ENCODE measurements around the gene RGS9. TPM values are rescaled to one million over a fixed set of nuclear protein-coding genes. Genes with fewer than 3 reads are reported as not detected.
"Not testable (repeated sequence)": the region's sequence is repeated elsewhere in the genome, so short reads cannot be mapped to it uniquely, and the experiment has no call there.

Gene RGS9
- total RNA-seq, 1 donor from 2014 or later = 7.9 TPM

DNA sequence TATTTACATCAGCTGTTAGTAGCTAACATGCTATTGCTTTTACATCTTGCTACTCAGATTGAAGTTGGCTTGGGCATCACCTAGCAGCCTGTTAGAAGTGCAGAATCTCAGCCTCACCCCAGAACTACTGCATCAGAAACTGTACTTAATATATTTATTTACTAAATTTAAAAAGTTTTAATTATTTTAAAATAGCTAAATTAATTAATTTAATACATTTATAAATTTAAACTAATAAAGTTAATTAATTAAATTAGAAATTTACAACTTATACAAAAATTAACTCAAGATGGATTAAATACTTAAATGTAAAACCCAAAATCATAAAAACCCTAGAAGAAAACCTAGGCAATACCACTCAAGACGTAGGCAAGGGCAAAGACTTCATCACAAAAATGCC is 41.7 kb upstream of the RGS9 start:
- intact Hi-C loops (cut with DNase I) = no loop called here
- no peak for ATAC-seq

DNA sequence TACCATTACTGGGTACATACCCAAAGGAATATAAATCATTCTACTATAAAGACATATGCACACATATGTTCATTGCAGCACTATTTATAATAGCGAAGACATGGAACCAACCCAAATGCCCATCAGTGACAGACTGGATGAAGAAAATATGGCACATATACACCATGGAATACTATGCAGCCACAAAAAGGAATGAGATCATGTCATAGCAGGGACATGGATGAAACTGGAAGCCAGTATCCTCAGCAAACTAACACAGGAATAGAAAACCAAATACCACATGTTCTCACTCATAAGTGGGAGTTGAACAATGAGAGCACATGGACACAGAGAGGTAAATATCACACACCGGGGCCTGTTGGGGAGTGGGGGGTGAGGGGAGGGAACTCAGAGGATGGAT is 40.8 kb upstream of the RGS9 start:
- H3K36me3 ChIP-seq; H3K27me3 ChIP-seq (ENCODE audit: low read depth); intact Hi-C loops (cut with DNase I); H3K27ac ChIP-seq; ATAC-seq; DNase-seq; H3K9me3 ChIP-seq; H3K4me3 ChIP-seq: not testable (repeated sequence)
- H3K4me1 ChIP-seq = peaks cover 11% of the 10 kb centered on the region

More for the DNA sequence above, 41.7 kb upstream of the RGS9 start:
- Histone ChIP-seq H3K9me3 (no peaks in the 10 kb centered on the region), H3K4me3 (no peak overlapping the region), H3K4me1 (peaks cover 6% of the 10 kb centered on the region), H3K27ac (no peak overlapping the region), H3K27me3 (ENCODE audit: low read depth) (no peaks in the 10 kb centered on the region), H3K36me3 (no peaks in the 10 kb centered on the region)
- DNase-seq = no peak
- TF ChIP-seq, protein P1, sequence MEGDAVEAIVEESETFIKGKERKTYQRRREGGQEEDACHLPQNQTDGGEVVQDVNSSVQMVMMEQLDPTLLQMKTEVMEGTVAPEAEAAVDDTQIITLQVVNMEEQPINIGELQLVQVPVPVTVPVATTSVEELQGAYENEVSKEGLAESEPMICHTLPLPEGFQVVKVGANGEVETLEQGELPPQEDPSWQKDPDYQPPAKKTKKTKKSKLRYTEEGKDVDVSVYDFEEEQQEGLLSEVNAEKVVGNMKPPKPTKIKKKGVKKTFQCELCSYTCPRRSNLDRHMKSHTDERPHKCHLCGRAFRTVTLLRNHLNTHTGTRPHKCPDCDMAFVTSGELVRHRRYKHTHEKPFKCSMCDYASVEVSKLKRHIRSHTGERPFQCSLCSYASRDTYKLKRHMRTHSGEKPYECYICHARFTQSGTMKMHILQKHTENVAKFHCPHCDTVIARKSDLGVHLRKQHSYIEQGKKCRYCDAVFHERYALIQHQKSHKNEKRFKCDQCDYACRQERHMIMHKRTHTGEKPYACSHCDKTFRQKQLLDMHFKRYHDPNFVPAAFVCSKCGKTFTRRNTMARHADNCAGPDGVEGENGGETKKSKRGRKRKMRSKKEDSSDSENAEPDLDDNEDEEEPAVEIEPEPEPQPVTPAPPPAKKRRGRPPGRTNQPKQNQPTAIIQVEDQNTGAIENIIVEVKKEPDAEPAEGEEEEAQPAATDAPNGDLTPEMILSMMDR (IDR thresholded peaks at IDR 0.05) = no peak

DNA sequence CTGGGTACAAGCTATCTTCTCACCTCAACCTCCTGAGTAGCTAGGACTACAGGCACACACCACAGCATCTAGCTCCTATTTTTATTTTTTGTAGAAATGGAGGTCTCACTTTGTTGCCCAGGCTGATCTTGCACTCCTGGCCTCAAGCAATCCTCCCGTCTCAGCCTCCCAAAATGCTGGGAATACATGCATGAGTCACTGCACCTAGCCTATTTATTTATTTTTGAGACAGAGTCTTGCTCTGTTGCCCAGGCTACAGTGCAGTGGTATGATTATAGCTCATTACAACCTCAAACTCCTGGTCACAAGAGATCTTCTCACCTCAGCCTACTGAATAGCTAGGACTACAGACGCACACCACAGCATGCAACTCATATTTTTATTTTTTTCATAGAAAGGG is 40.1 kb upstream of the RGS9 start:
- Histone ChIP-seq H3K27ac (no peak overlapping the region), H3K36me3 (no peaks in the 10 kb centered on the region), H3K4me3 (no peak overlapping the region), H3K27me3 (ENCODE audit: low read depth) (no peaks in the 10 kb centered on the region), H3K4me1 (peaks cover 11% of the 10 kb centered on the region), H3K9me3 (no peaks in the 10 kb centered on the region)
- no peak for DNase-seq
- intact Hi-C loops (cut with DNase I) = no loop called here
- TF ChIP-seq, protein P1 (IDR thresholded peaks at IDR 0.05) = no peak
- ATAC-seq = no peak

DNA sequence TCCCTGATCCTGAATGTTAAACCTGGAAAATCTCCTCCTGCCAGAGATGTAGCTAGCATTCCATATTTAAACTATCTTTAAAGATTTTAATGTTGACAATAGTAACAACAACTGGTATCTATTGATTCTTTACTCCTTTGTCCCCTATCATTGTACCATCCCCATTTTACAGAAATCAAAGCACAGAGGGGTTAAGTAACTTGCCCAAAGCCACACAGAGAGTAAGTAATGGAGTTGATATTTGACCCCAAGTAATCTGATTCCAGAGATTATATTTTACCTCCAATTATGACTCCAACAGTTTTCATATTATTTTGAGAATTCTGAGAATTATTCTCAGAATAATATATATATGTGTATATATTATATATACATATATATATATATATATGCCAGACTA is 37.7 kb upstream of the RGS9 start:
- no peaks in the 10 kb centered on the region for H3K36me3 ChIP-seq
- TF ChIP-seq, protein P1 (IDR thresholded peaks at IDR 0.05) = no peak
- peaks cover 11% of the 10 kb centered on the region for H3K4me1 ChIP-seq
- DNase-seq (no peak), ATAC-seq (no peak)
- H3K4me3 ChIP-seq = no peak overlapping the region
- H3K9me3 ChIP-seq = no peaks in the 10 kb centered on the region
- no peak overlapping the region for H3K27ac ChIP-seq
- H3K27me3 ChIP-seq (ENCODE audit: low read depth) = no peaks in the 10 kb centered on the region
- intact Hi-C loops (cut with DNase I) = no loop called here

DNA sequence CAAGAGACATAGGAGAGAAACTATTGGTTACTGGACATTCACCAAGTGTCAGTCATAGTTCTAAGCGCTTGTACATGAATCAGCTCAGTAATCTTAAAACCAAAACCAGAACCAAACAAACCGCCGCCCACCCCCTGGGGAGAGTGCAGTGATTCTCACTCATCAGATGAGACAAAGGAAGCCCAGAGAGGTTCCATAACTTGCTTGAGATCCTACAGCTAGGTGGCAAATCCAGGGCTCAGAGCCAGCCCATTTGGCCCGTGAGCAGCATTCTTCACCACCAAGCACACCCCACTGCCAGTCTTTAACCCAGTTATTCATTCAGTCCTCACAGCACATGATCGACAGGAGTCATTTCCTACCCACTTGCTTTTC is 37.2 kb upstream of the RGS9 start:
- ATAC-seq (peak; percentile 57 to 64), DNase-seq (peak; percentile 64)
- no peaks in the 10 kb centered on the region for H3K9me3 ChIP-seq
- H3K4me3 ChIP-seq = peak overlapping the region; percentile 50
- intact Hi-C loops (cut with DNase I) = no loop called here
- H3K36me3 ChIP-seq = no peaks in the 10 kb centered on the region
- no peaks in the 10 kb centered on the region for H3K27me3 ChIP-seq (ENCODE audit: low read depth)
- peaks cover 11% of the 10 kb centered on the region for H3K4me1 ChIP-seq
- TF ChIP-seq, protein P1 (IDR thresholded peaks at IDR 0.05) = no peak
- H3K27ac ChIP-seq = peak overlapping the region; percentile 73

DNA sequence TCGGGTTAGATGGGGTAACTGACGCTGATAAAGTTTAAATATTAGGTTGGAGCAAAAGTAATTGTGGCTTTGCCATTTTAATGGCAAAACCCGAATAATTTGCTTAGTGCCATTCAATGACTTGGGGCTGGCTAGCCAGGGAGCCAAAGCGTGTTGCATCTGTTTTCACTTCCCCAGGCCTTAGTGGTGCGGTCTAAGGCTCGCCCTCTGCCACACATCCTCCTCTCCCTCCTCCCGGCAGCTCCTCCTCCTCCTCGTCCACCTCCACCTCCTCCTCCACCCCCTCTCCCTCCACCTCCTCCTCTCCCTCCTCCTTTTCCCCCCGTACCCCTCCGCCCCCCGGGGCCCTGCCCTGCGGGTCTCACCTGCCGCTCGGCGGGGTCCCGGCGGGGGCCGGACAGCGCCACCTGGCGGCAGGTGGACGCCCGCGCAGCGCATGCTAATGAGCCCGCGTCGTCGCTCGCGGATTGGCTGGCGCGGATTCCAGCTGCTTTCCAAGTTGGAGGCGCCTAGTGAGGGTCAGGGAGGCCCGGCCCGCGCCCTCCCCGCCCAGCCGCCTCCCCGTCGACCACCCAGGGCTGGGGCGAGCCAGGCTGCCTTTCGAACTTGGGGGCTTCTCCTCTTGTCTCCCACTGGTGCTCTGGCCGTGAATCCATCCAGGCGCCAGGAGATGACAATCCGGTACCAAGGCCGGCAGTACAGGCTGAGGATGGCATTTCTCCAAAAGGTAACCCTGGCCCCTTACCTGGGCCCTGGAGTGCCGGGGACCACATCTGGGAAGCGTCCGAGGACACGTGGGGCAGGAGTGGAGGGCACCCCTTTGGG is 36.6 kb upstream of the RGS9 start:
- Histone ChIP-seq H3K4me3 (peak overlapping the region; percentile 50), H3K4me1 (peaks cover 12% of the 10 kb centered on the region), H3K27ac (peak overlapping the region; percentile 73), H3K27me3 (ENCODE audit: low read depth) (no peaks in the 10 kb centered on the region), H3K36me3 (no peaks in the 10 kb centered on the region), H3K9me3 (no peaks in the 10 kb centered on the region)
- intact Hi-C loops (cut with DNase I) = no loop called here
- DNase-seq = peak; percentile 93
- ATAC-seq = peak; percentile 97
- TF ChIP-seq, protein P1 (IDR thresholded peaks at IDR 0.05) = peak; percentile 79

Measured in lower lobe of right lung (tissue), 2 donors.